DND-41 (cell line): Measurements from ENCODE around the gene TWF2.

Experiments used
- EZH2 ChIP-seq: IDR thresholded peaks from 3 replicates; pipeline ENCODE4 v1.6.1; 2012; ENCODE audit warnings: borderline replicate concordance, low read depth, mild to moderate bottlenecking, moderate library complexity, low read length, inconsistent platforms; ENCODE audit not compliant: severe bottlenecking
- TF ChIP-seq, protein P1 (sequence below): IDR thresholded peaks from 2 replicates; pipeline ENCODE4 v1.5.1; 2012; ENCODE audit warnings: borderline replicate concordance, low read length, moderate library complexity, mild to moderate bottlenecking; ENCODE audit not compliant: poor library complexity, severe bottlenecking; ENCODE audit errors: extremely low read depth

DNA sequence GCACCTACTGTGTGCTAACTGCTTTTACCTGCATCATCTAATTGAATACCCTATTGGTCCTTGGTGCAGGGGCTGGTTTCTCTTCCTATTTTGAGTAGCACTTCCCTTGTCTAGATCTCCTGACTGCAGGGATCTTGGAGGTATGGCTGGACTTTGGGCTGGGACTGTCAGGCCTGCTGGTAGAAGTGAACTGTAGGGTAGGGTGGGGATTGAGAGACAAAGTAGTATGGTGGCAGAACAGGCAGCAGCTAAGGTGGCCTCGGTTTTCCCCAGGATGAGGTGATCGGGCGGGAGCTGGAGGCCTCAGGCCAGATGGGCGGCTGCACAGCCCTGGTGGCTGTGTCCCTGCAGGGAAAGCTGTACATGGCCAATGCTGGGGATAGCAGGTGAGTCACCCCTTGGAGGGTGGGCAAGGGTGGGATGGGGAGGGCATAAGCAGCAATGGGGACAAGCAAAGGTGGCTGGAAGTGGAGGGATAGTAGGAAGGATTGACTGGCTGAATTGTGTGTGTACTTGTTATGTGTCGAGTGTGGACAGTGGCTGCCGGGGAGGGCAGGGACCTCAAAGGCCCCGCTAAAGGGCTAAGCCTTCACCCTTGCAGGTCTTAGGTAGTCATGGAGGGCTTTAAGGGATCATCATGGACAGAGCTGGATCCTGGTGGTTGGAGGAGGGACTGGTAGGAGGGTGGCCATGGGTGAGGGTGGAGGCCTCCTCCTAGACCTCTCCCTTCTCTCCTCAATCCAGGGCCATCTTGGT, 8.6 kb upstream of the TWF2 start:
- TF ChIP-seq, protein P1, sequence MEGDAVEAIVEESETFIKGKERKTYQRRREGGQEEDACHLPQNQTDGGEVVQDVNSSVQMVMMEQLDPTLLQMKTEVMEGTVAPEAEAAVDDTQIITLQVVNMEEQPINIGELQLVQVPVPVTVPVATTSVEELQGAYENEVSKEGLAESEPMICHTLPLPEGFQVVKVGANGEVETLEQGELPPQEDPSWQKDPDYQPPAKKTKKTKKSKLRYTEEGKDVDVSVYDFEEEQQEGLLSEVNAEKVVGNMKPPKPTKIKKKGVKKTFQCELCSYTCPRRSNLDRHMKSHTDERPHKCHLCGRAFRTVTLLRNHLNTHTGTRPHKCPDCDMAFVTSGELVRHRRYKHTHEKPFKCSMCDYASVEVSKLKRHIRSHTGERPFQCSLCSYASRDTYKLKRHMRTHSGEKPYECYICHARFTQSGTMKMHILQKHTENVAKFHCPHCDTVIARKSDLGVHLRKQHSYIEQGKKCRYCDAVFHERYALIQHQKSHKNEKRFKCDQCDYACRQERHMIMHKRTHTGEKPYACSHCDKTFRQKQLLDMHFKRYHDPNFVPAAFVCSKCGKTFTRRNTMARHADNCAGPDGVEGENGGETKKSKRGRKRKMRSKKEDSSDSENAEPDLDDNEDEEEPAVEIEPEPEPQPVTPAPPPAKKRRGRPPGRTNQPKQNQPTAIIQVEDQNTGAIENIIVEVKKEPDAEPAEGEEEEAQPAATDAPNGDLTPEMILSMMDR: no peak
- no peak for TF ChIP-seq EZH2
